NB4 (cell line): Measurements from ENCODE around the gene APOA4.

Experiments used
- CTCF ChIP-seq: IDR thresholded peaks from one replicate; pipeline ENCODE4 v1.5.1; 2012; ENCODE audit warnings: low read depth, low read length
- MAX ChIP-seq: IDR thresholded peaks from 2 replicates; pipeline ENCODE4 v1.6.1; 2011; ENCODE audit warnings: low read depth, low read length
- MYC ChIP-seq: IDR thresholded peaks from 2 replicates; pipeline ENCODE4 v1.6.1; 2011; ENCODE audit warnings: low read depth, low read length
- POLR2A ChIP-seq: IDR thresholded peaks from 2 replicates; pipeline ENCODE4 v1.6.1; 2011; ENCODE audit warnings: mild to moderate bottlenecking; ENCODE audit not compliant: insufficient read length; ENCODE audit errors: extremely low read depth

- TF ChIP-seq CTCF (no peak), POLR2A (no peak), MAX (no peak), MYC (no peak)
Observed at GRCh38 chr11:116813170-116813569, 9.9 kb downstream of the APOA4 start.
